T-helper 2 cell (primary cell): Measurements from ENCODE around the gene FAM236B.
"Not testable (repeated sequence)": the region's sequence is repeated elsewhere in the genome, so short reads cannot be mapped to it uniquely, and the experiment has no call there.

Experiments used
- DNase-seq, 5 experiments: peaks; one replicate each; pipeline versions ENCODE4 v3.0.0 to v3.0.0-alpha.2; 2012 to 2022
- total RNA-seq, 2 donors: gene quantifications; one replicate each; lab custom pipeline; 2026; lab: John Stamatoyannopoulos, UW

FAM236B gene
- 0 reads per million in 2 donors for total RNA-seq

- DNase-seq = not testable (repeated sequence)
Observed at GRCh38 chrX:72782560-72782959, at the start of gene FAM236B. Gene FAM236B (minus strand): TSS chrX:72782660. CDS start chrX:72782560, 100 bp downstream.

GRCh38 chrX:72830701-72831100 lies 48.2 kb upstream of the FAM236B start:
- DNase-seq = not testable (repeated sequence)

- not testable (repeated sequence) for DNase-seq
Observed at GRCh38 chrX:72808110-72808509, 25.6 kb upstream of the FAM236B start, which contains the start of gene FAM236D. Gene FAM236D (minus strand): TSS chrX:72808210. CDS start chrX:72808110, 100 bp downstream.

GRCh38 chrX:72790390-72790789 lies 7.9 kb upstream of the FAM236B start:
- not testable (repeated sequence) for DNase-seq

GRCh38 chrX:72788142-72788541 lies 5.7 kb upstream of the FAM236B start:
- DNase-seq = not testable (repeated sequence)

GRCh38 chrX:72783964-72784363 lies 1.5 kb upstream of the FAM236B start:
- not testable (repeated sequence) for DNase-seq

- not testable (repeated sequence) for DNase-seq
Observed at GRCh38 chrX:72783365-72783936, 991 bp upstream of the FAM236B start.

- DNase-seq = not testable (repeated sequence)
Observed at GRCh38 chrX:72778146-72778545, 4.3 kb downstream of the FAM236B start.

- not testable (repeated sequence) for DNase-seq
Observed at GRCh38 chrX:72777467-72777790, 5.0 kb downstream of the FAM236B start.

GRCh38 chrX:72776653-72777466 lies 5.6 kb downstream of the FAM236B start, which contains the start of gene DMRTC1B:
Gene DMRTC1B (plus strand): TSS chrX:72776890. CDS start chrX:72845136, 68,246 bp downstream.
- DNase-seq = not testable (repeated sequence)

GRCh38 chrX:72760454-72760853 lies 22.0 kb downstream of the FAM236B start:
- DNase-seq = not testable (repeated sequence)

- DNase-seq = not testable (repeated sequence)
Observed at GRCh38 chrX:72748545-72748944, 33.9 kb downstream of the FAM236B start.

GRCh38 chrX:72745546-72745945 lies 36.9 kb downstream of the FAM236B start:
- DNase-seq = not testable (repeated sequence)

- DNase-seq = no peak
Observed at GRCh38 chrX:72735561-72735960, 46.9 kb downstream of the FAM236B start.

GRCh38 chrX:72733636-72734035 lies 48.8 kb downstream of the FAM236B start:
- not testable (repeated sequence) for DNase-seq
